Measurements from ENCODE around the gene CRYBG1.

Gene CRYBG1

DNA sequence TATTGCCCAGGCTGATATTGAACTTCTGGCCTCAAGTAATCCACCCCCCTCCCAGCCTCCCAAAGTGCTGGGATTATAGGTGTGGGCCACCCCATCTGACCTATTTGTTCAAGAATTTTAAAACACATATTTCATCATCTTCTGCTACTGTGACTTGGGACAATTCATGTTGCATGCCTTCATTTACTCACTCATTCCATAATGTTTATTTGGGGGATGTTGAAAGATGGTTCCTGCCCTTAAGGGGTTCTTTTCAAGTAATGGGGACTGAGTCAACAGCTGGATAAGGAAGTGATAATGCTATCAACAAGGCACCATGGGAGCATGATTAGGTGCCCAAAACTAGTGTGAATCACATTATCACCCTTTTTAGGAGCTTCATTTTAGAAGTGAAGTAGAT lies 62.0 kb downstream of the CRYBG1 start:
- Histone ChIP-seq H3K27me3 (ENCODE audit: insufficient read depth, poor library complexity, severe bottlenecking) (no peaks in the 10 kb centered on the region), H3K4me3 (replicated peaks; ENCODE audit: insufficient read depth, low read length) (no peak overlapping the region), H3K27ac (replicated peaks) (no peak overlapping the region)
- DNase-seq (ENCODE audit: low read depth in 1 of 2, low spot score in 1 of 2): no peak
- TF ChIP-seq SPI1 (IDR thresholded peaks at IDR 0.05; ENCODE audit: borderline replicate concordance, low read depth) (no peak), GABPA (IDR thresholded peaks at IDR 0.05; ENCODE audit: low read depth) (no peak), POLR2AphosphoS5 (IDR thresholded peaks at IDR 0.05; ENCODE audit: low read depth) (no peak)
- TF ChIP-seq, protein P1, sequence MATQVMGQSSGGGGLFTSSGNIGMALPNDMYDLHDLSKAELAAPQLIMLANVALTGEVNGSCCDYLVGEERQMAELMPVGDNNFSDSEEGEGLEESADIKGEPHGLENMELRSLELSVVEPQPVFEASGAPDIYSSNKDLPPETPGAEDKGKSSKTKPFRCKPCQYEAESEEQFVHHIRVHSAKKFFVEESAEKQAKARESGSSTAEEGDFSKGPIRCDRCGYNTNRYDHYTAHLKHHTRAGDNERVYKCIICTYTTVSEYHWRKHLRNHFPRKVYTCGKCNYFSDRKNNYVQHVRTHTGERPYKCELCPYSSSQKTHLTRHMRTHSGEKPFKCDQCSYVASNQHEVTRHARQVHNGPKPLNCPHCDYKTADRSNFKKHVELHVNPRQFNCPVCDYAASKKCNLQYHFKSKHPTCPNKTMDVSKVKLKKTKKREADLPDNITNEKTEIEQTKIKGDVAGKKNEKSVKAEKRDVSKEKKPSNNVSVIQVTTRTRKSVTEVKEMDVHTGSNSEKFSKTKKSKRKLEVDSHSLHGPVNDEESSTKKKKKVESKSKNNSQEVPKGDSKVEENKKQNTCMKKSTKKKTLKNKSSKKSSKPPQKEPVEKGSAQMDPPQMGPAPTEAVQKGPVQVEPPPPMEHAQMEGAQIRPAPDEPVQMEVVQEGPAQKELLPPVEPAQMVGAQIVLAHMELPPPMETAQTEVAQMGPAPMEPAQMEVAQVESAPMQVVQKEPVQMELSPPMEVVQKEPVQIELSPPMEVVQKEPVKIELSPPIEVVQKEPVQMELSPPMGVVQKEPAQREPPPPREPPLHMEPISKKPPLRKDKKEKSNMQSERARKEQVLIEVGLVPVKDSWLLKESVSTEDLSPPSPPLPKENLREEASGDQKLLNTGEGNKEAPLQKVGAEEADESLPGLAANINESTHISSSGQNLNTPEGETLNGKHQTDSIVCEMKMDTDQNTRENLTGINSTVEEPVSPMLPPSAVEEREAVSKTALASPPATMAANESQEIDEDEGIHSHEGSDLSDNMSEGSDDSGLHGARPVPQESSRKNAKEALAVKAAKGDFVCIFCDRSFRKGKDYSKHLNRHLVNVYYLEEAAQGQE (IDR thresholded peaks at IDR 0.05; ENCODE audit: insufficient replicate concordance, low read depth): no peak
- TF ChIP-seq, protein P2, sequence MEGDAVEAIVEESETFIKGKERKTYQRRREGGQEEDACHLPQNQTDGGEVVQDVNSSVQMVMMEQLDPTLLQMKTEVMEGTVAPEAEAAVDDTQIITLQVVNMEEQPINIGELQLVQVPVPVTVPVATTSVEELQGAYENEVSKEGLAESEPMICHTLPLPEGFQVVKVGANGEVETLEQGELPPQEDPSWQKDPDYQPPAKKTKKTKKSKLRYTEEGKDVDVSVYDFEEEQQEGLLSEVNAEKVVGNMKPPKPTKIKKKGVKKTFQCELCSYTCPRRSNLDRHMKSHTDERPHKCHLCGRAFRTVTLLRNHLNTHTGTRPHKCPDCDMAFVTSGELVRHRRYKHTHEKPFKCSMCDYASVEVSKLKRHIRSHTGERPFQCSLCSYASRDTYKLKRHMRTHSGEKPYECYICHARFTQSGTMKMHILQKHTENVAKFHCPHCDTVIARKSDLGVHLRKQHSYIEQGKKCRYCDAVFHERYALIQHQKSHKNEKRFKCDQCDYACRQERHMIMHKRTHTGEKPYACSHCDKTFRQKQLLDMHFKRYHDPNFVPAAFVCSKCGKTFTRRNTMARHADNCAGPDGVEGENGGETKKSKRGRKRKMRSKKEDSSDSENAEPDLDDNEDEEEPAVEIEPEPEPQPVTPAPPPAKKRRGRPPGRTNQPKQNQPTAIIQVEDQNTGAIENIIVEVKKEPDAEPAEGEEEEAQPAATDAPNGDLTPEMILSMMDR (IDR thresholded peaks at IDR 0.05; ENCODE audit: insufficient read depth, low read length): no peak

DNA sequence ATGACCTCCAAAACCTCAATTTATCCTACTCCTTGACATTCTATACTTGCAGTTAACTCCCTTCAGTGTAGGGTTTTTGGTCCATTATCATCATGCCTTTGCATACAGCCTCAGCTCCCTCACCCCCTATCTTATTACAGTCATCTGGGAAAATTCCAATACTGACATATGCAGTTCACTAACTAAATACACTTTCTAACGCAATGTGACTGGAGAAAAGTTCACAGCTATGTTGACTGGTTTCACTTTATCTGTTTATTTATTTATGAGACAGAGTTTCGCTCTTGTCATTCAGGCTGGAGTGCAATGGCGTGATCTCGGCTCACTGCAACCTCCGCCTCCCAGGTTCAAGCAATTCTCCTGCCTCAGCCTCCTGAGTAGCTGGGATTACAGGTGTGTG lies 64.9 kb downstream of the CRYBG1 start:
- Histone ChIP-seq H3K4me3 (replicated peaks; ENCODE audit: insufficient read depth, low read length) (no peak overlapping the region), H3K27me3 (ENCODE audit: insufficient read depth, poor library complexity, severe bottlenecking) (no peaks in the 10 kb centered on the region), H3K27ac (replicated peaks) (no peak overlapping the region)
- TF ChIP-seq, protein P1 (IDR thresholded peaks at IDR 0.05; ENCODE audit: insufficient replicate concordance, low read depth): no peak
- no peak for TF ChIP-seq POLR2AphosphoS5 (IDR thresholded peaks at IDR 0.05; ENCODE audit: low read depth)
- TF ChIP-seq GABPA (IDR thresholded peaks at IDR 0.05; ENCODE audit: low read depth): no peak
- TF ChIP-seq, protein P2 (IDR thresholded peaks at IDR 0.05; ENCODE audit: insufficient read depth, low read length): no peak
- TF ChIP-seq SPI1 (IDR thresholded peaks at IDR 0.05; ENCODE audit: borderline replicate concordance, low read depth): no peak
- DNase-seq (ENCODE audit: low read depth in 1 of 2, low spot score in 1 of 2): no peak

GRCh38 chr6:106426250-106426970 lies 65.9 kb downstream of the CRYBG1 start:
- no peak for DNase-seq (ENCODE audit: low read depth in 1 of 2, low spot score in 1 of 2)
- TF ChIP-seq, protein P2 (IDR thresholded peaks at IDR 0.05; ENCODE audit: insufficient read depth, low read length): no peak
- TF ChIP-seq SPI1 (IDR thresholded peaks at IDR 0.05; ENCODE audit: borderline replicate concordance, low read depth): no peak
- TF ChIP-seq POLR2AphosphoS5 (IDR thresholded peaks at IDR 0.05; ENCODE audit: low read depth): no peak
- TF ChIP-seq, protein P1 (IDR thresholded peaks at IDR 0.05; ENCODE audit: insufficient replicate concordance, low read depth): no peak
- no peak for TF ChIP-seq GABPA (IDR thresholded peaks at IDR 0.05; ENCODE audit: low read depth)
- no peak overlapping the region for H3K27ac ChIP-seq (replicated peaks)
- no peak overlapping the region for H3K4me3 ChIP-seq (replicated peaks; ENCODE audit: insufficient read depth, low read length)
- no peaks in the 10 kb centered on the region for H3K27me3 ChIP-seq (ENCODE audit: insufficient read depth, poor library complexity, severe bottlenecking)
